Endothelial cell (in vitro differentiated cells): Measurements from ENCODE around the gene CCDC154. TPM values are rescaled to one million over a fixed set of nuclear protein-coding genes. Genes with fewer than 3 reads are reported as not detected.

ENCODE experiments used
- DNase-seq: peaks from one replicate; pipeline ENCODE4 v3.0.0; 2021; ENCODE audit warnings: low spot score
- H3K27ac Mint-ChIP-seq: one replicate; pipeline ENCODE4 v1.8.0; 2021; ENCODE audit warnings: mixed read lengths, inconsistent platforms; ENCODE audit not compliant: unreplicated experiment
- H3K27me3 Mint-ChIP-seq: one replicate; pipeline ENCODE4 v1.8.0; 2021; ENCODE audit warnings: mild to moderate bottlenecking, moderate library complexity, mixed read lengths, inconsistent platforms; ENCODE audit not compliant: unreplicated experiment
- H3K36me3 Mint-ChIP-seq: one replicate; pipeline ENCODE4 v1.8.0; 2021; ENCODE audit warnings: mild to moderate bottlenecking, low read depth, mixed read lengths, inconsistent platforms; ENCODE audit not compliant: unreplicated experiment
- H3K4me1 Mint-ChIP-seq: one replicate; pipeline ENCODE4 v1.8.0; 2021; ENCODE audit warnings: mild to moderate bottlenecking, mixed read lengths, inconsistent platforms; ENCODE audit not compliant: unreplicated experiment
- H3K4me3 Mint-ChIP-seq: one replicate; pipeline ENCODE4 v1.8.0; 2021; ENCODE audit warnings: mild to moderate bottlenecking, mixed read lengths, inconsistent platforms; ENCODE audit not compliant: unreplicated experiment
- H3K9me3 Mint-ChIP-seq: one replicate; pipeline ENCODE4 v1.8.0; 2021; ENCODE audit warnings: mixed read lengths, inconsistent platforms; ENCODE audit not compliant: unreplicated experiment
- CTCF ChIP-seq: fragments of 200-600 bp; sonication (generic); IDR thresholded peaks from one replicate; pipeline ENCODE4 v1.5.0; 2021; ENCODE audit warnings: antibody characterized with exemption; ENCODE audit not compliant: unreplicated experiment
- total RNA-seq: library from RNA; stranded (reverse); fragmentation: NEBNext Ultra II Directional; extraction: Animal tissue kit (Norgen Biotek cat#: 25700); gene quantifications from one replicate; pipeline ENCODE4 v1.2.1, GENCODE V29; 2021; ENCODE audit not compliant: unreplicated experiment

Gene CCDC154
- total RNA-seq, 1 donor from 2014 or later = 2.4 TPM

- no peak within 1 kb of the TSS for H3K27ac Mint-ChIP-seq
- TF ChIP-seq CTCF = no peak
- H3K9me3 Mint-ChIP-seq = no peaks in the 10 kb centered on the region
- no peaks in the 10 kb centered on the region for H3K36me3 Mint-ChIP-seq
- H3K4me1 Mint-ChIP-seq = peaks cover 2% of the 10 kb centered on the region
- no peaks in the 10 kb centered on the region for H3K27me3 Mint-ChIP-seq
- peak; percentile 86 for DNase-seq
- peak within 1 kb of the TSS; percentile 91 for H3K4me3 Mint-ChIP-seq
These were observed 29.7 kb downstream of the CCDC154 start, which contains the start of gene UNKL for GRCh38 chr16:1414532-1415260. TSS of gene UNKL (minus strand) at chr16:1414704. CDS start at chr16:1414691, 13 bp downstream.

GRCh38 chr16:1413684-1414531 lies 30.4 kb downstream of the CCDC154 start:
- Mint-ChIP-seq H3K36me3 (no peaks in the 10 kb centered on the region), H3K27ac (no peak overlapping the region)

GRCh38 chr16:1412847-1413246 lies 31.5 kb downstream of the CCDC154 start:
- H3K27me3 Mint-ChIP-seq = peaks cover 4% of the 10 kb centered on the region
- peaks cover 5% of the 10 kb centered on the region for H3K4me1 Mint-ChIP-seq
- TF ChIP-seq CTCF = no peak
- no peaks in the 10 kb centered on the region for H3K9me3 Mint-ChIP-seq
- no peak overlapping the region for H3K4me3 Mint-ChIP-seq
- no peak overlapping the region for H3K27ac Mint-ChIP-seq
- H3K36me3 Mint-ChIP-seq = no peaks in the 10 kb centered on the region
- no peak for DNase-seq

More at GRCh38 chr16:1413684-1414531, 30.4 kb downstream of the CCDC154 start:
- Mint-ChIP-seq H3K4me1 (peaks cover 5% of the 10 kb centered on the region), H3K4me3 (peak overlapping the region; percentile 86), H3K27me3 (peaks cover 3% of the 10 kb centered on the region), H3K9me3 (no peaks in the 10 kb centered on the region)
- peak; percentile 72 for DNase-seq
- TF ChIP-seq CTCF = peak; percentile 76

GRCh38 chr16:1408171-1408837 lies 36.1 kb downstream of the CCDC154 start:
- Mint-ChIP-seq H3K36me3 (peaks cover 2% of the 10 kb centered on the region), H3K4me3 (peak overlapping the region; percentile 73), H3K9me3 (no peaks in the 10 kb centered on the region), H3K27ac (no peak overlapping the region), H3K27me3 (peaks cover 9% of the 10 kb centered on the region), H3K4me1 (peaks cover 3% of the 10 kb centered on the region)
- TF ChIP-seq CTCF = no peak
- DNase-seq = peak; percentile 92
